Fibroblast of mammary gland (primary cell): ENCODE results near the gene TBL2.

ENCODE experiments used
- DNase-seq: peaks from one replicate; pipeline ENCODE4 v3.0.0-alpha.2; 2010; ENCODE audit warnings: low read depth
- H3K4me3 ChIP-seq: 2 replicates; pipeline ENCODE4 v1.5.1; 2011; ENCODE audit warnings: low read depth, mild to moderate bottlenecking, low read length, moderate library complexity; ENCODE audit not compliant: control insufficient read depth
- CTCF ChIP-seq: conservative IDR thresholded peaks from 2 replicates; pipeline ENCODE4 v1.5.1; 2011; ENCODE audit warnings: low read depth, low read length, inconsistent platforms; ENCODE audit not compliant: control insufficient read depth, insufficient read depth

TBL2 gene

GRCh38 chr7:73605601-73606220, 27.3 kb upstream of the TBL2 start:
- no peak overlapping the region for H3K4me3 ChIP-seq
- TF ChIP-seq CTCF = no peak
- no peak for DNase-seq

GRCh38 chr7:73602721-73603651, 24.6 kb upstream of the TBL2 start:
- DNase-seq = no peak
- no peak for TF ChIP-seq CTCF
- H3K4me3 ChIP-seq = no peak overlapping the region

- DNase-seq = no peak
- TF ChIP-seq CTCF = no peak
- H3K4me3 ChIP-seq = no peak overlapping the region
These were observed 21.5 kb upstream of the TBL2 start for GRCh38 chr7:73599916-73600315.

- TF ChIP-seq CTCF = no peak
- no peak for DNase-seq
- H3K4me3 ChIP-seq = no peak overlapping the region
These were observed 20.9 kb upstream of the TBL2 start for GRCh38 chr7:73599151-73599882.

- H3K4me3 ChIP-seq = no peak overlapping the region
- no peak for TF ChIP-seq CTCF
- no peak for DNase-seq
These were observed 19.8 kb upstream of the TBL2 start for GRCh38 chr7:73597978-73598782.
